BJ (cell line): ENCODE results near the gene PIK3C3. TPM values are rescaled to one million over a fixed set of nuclear protein-coding genes. Genes with fewer than 3 reads are reported as not detected.

Experiments used
- CTCF ChIA-PET: fragments of 350-600 bp; formaldehyde crosslinking; extraction: SDS; loops from one replicate; lab custom pipeline; 2021; ENCODE audit warnings: antibody characterized with exemption, inconsistent platforms; lab: Yijun Ruan, JAX
- POLR2A ChIA-PET: fragments of 300-600 bp; sonication (Branson Sonifier 250); formaldehyde crosslinking; extraction: SDS; loops from one replicate; lab custom pipeline; 2021; ENCODE audit warnings: antibody characterized with exemption; lab: Charles Lee
- DNase-seq: peaks from one replicate; pipeline ENCODE4 v3.0.0-alpha.2; 2011; ENCODE audit warnings: low read depth
- H3K27me3 ChIP-seq: 2 replicates; pipeline ENCODE4 v1.6.0; 2011; ENCODE audit warnings: low read length; ENCODE audit not compliant: control insufficient read depth, insufficient read depth
- H3K36me3 ChIP-seq: 2 replicates; pipeline ENCODE4 v1.5.1; 2011; ENCODE audit warnings: low read length; ENCODE audit not compliant: control insufficient read depth, insufficient read depth
- H3K4me3 ChIP-seq: 2 replicates; pipeline ENCODE4 v1.5.1; 2011; ENCODE audit warnings: low read depth, mild to moderate bottlenecking, control low read depth, low read length
- CTCF ChIP-seq: IDR thresholded peaks from 2 replicates; pipeline ENCODE4 v1.5.1; 2011; ENCODE audit warnings: low read depth, mild to moderate bottlenecking, control low read depth, inconsistent platforms, low read length, moderate library complexity; ENCODE audit not compliant: insufficient read depth
- polyA plus RNA-seq: library from polyadenylated mRNA; depleted of rRNA; stranded (reverse); fragments of >200 nt; gene quantifications from 2 replicates; pipeline ENCODE4 v1.2.3, GENCODE V29; 2011

The PIK3C3 gene
- polyA plus RNA-seq, 1 experiment: 45.3 TPM

GRCh38 chr18:41972067-41972925 is 17.3 kb downstream of the PIK3C3 start:
- Histone ChIP-seq H3K4me3 (no peak overlapping the region), H3K36me3 (peaks cover 1% of the 10 kb centered on the region; the same call in 1 of the 2 replicates), H3K27me3 (no peaks in the 10 kb centered on the region)
- no peak for DNase-seq
- no peak for TF ChIP-seq CTCF
- POLR2A ChIA-PET: no interaction called here
- CTCF ChIA-PET: interaction anchor here (0.7 kb wide), 1 partner anchor 56 kb away, joined by 3 read pairs; no protein-coding TSS in a partner anchor

- Histone ChIP-seq H3K27me3 (no peaks in the 10 kb centered on the region), H3K36me3 (no peaks in the 10 kb centered on the region), H3K4me3 (no peak overlapping the region)
- POLR2A ChIA-PET: no interaction called here
- CTCF ChIA-PET: interaction anchor here (1.2 kb wide), 1 partner anchor 79 kb away, joined by 3 read pairs; no protein-coding TSS in a partner anchor
- TF ChIP-seq CTCF: no peak
- no peak for DNase-seq
Measured at GRCh38 chr18:41973983-41974382, 18.9 kb downstream of the PIK3C3 start.

- Histone ChIP-seq H3K27me3 (no peaks in the 10 kb centered on the region), H3K36me3 (no peaks in the 10 kb centered on the region), H3K4me3 (no peak overlapping the region)
- no peak for DNase-seq
- POLR2A ChIA-PET: no interaction called here
- CTCF ChIA-PET: interaction anchor here (1.0 to 1.2 kb wide), 2 partner anchors 12 to 78 kb away, joined by 3 read pairs; no protein-coding TSS in a partner anchor
- TF ChIP-seq CTCF: no peak
Measured at GRCh38 chr18:41974796-41975201, 19.8 kb downstream of the PIK3C3 start.

GRCh38 chr18:41975284-41975683 is 20.2 kb downstream of the PIK3C3 start:
- no peak for DNase-seq
- POLR2A ChIA-PET: interaction anchor here (0.6 kb wide), 1 partner anchor 778 kb away, joined by 3 read pairs; no protein-coding TSS in a partner anchor
- TF ChIP-seq CTCF: no peak
- H3K27me3 ChIP-seq: no peaks in the 10 kb centered on the region
- CTCF ChIA-PET: interaction anchor here (1.0 to 1.2 kb wide), 2 partner anchors 12 to 78 kb away, joined by 3 read pairs; no protein-coding TSS in a partner anchor
- no peak overlapping the region for H3K4me3 ChIP-seq
- no peaks in the 10 kb centered on the region for H3K36me3 ChIP-seq

- Histone ChIP-seq H3K27me3 (no peaks in the 10 kb centered on the region), H3K36me3 (no peaks in the 10 kb centered on the region), H3K4me3 (no peak overlapping the region)
- no peak for TF ChIP-seq CTCF
- ChIA-PET POLR2A (no interaction called here), CTCF (no interaction called here)
- no peak for DNase-seq
Measured at GRCh38 chr18:41977233-41977632, 22.2 kb downstream of the PIK3C3 start.
